Lower lobe of right lung (tissue), 2 donors: ENCODE results near the gene PLB1. TPM values are rescaled to one million over a fixed set of nuclear protein-coding genes. Genes with fewer than 3 reads are reported as not detected.

ENCODE experiments used
- ATAC-seq, 2 donors: fragments of 200-7000 bp; cut with Tn5 transposase; one replicate each; pipeline ENCODE4 v1.9.1; 2020 to 2022; ENCODE audit warnings: mild to moderate bottlenecking in 2 of 2, moderate library complexity in 2 of 2
- DNase-seq: peaks from one replicate; pipeline ENCODE4 v3.0.0-alpha.2; 2020
- H3K27ac ChIP-seq: fragments of 200-600 bp; one replicate; pipeline ENCODE4 v1.8.0; 2022
- H3K27me3 ChIP-seq: fragments of 200-600 bp; one replicate; pipeline ENCODE4 v1.8.0; 2022; ENCODE audit warnings: low read depth
- H3K36me3 ChIP-seq: fragments of 200-600 bp; one replicate; pipeline ENCODE4 v1.8.0; 2022; ENCODE audit warnings: mild to moderate bottlenecking
- H3K4me1 ChIP-seq: fragments of 200-600 bp; one replicate; pipeline ENCODE4 v1.8.0; 2022
- H3K4me3 ChIP-seq: fragments of 200-600 bp; one replicate; pipeline ENCODE4 v1.8.0; 2022; ENCODE audit warnings: mild to moderate bottlenecking
- H3K9me3 ChIP-seq: fragments of 200-600 bp; one replicate; pipeline ENCODE4 v1.8.0; 2022
- intact Hi-C: fragments of 100-400 bp; cut with DNase I; formaldehyde crosslinking; loops from one replicate; pipeline ENCODE4 v1.11.0; 2022
- total RNA-seq: library from RNA; stranded (reverse); fragmentation: NEBNext Ultra II Directional; extraction: Animal tissue kit (Norgen Biotek cat#: 25700); gene quantifications from one replicate; pipeline ENCODE4 v1.2.1, GENCODE V29; 2021
- TF ChIP-seq, protein P1 (sequence below): fragments of 200-600 bp; IDR thresholded peaks from one replicate; pipeline ENCODE4 v1.8.0; 2022; ENCODE audit warnings: antibody characterized with exemption, mild to moderate bottlenecking
- donor health status: DM: no; HTN: yes; CAD: no; lungs with severe emphysema.

Gene PLB1
- total RNA-seq, 1 donor from 2014 or later = 5.5 TPM

GRCh38 chr2:28558158-28558820 is 62.4 kb downstream of the PLB1 start:
- DNase-seq = no peak
- intact Hi-C loops = no loop called here
- Histone ChIP-seq H3K36me3 (no peaks in the 10 kb centered on the region), H3K9me3 (no peaks in the 10 kb centered on the region), H3K4me1 (no peaks in the 10 kb centered on the region), H3K27ac (no peak overlapping the region), H3K27me3 (no peaks in the 10 kb centered on the region), H3K4me3 (no peak overlapping the region)
- TF ChIP-seq, protein P1, sequence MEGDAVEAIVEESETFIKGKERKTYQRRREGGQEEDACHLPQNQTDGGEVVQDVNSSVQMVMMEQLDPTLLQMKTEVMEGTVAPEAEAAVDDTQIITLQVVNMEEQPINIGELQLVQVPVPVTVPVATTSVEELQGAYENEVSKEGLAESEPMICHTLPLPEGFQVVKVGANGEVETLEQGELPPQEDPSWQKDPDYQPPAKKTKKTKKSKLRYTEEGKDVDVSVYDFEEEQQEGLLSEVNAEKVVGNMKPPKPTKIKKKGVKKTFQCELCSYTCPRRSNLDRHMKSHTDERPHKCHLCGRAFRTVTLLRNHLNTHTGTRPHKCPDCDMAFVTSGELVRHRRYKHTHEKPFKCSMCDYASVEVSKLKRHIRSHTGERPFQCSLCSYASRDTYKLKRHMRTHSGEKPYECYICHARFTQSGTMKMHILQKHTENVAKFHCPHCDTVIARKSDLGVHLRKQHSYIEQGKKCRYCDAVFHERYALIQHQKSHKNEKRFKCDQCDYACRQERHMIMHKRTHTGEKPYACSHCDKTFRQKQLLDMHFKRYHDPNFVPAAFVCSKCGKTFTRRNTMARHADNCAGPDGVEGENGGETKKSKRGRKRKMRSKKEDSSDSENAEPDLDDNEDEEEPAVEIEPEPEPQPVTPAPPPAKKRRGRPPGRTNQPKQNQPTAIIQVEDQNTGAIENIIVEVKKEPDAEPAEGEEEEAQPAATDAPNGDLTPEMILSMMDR = no peak
- ATAC-seq = no peak

DNA sequence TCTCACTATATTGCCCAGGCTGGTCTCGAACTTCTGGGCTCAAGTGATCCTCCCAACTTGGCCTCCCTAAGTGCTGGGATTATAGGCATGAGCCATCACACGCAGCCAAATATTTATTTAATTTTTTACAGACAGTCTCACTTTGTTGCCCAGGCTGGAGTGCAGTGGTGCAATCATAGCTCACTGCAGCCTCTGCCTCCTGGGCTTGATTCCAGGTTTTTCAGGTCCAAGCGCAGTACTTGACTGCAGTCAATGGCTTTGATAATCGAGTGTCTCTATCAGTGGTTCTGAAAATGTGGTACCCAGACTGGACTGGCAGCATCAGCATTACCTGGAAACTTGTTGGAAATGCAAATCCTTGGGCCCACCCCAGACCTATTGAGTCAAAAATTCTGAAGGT is 63.1 kb downstream of the PLB1 start:
- no peak for ATAC-seq
- H3K36me3 ChIP-seq = no peaks in the 10 kb centered on the region
- no peaks in the 10 kb centered on the region for H3K27me3 ChIP-seq
- intact Hi-C loops = no loop called here
- no peak overlapping the region for H3K27ac ChIP-seq
- TF ChIP-seq, protein P1 = no peak
- H3K4me3 ChIP-seq = no peak overlapping the region
- H3K4me1 ChIP-seq = no peaks in the 10 kb centered on the region
- H3K9me3 ChIP-seq = no peaks in the 10 kb centered on the region
- DNase-seq = no peak

DNA sequence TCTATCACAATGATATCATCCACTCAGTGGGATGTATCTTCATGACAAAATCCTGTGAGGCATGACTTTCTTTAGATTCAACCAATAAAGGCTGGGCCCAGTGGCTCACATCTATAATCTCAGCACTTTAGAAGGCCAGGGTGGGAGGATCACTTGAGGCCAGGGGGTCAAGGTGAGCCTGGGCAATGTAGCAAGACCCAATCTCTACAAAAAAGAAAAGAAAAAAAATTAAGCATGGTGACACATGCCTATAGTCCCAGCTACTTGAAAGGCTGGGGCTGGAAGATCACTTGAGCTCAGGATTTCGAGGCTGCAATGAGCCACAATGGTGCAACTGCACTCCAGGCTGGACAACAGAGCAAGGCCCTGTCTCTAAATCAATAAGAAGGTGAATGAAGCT is 68.0 kb downstream of the PLB1 start:
- TF ChIP-seq, protein P1 = no peak
- ATAC-seq (no peak), DNase-seq (no peak)
- Histone ChIP-seq H3K4me1 (peaks cover 11% of the 10 kb centered on the region), H3K9me3 (no peaks in the 10 kb centered on the region), H3K36me3 (no peaks in the 10 kb centered on the region), H3K4me3 (no peak overlapping the region), H3K27me3 (no peaks in the 10 kb centered on the region), H3K27ac (no peak overlapping the region)
- intact Hi-C loops = no loop called here

DNA sequence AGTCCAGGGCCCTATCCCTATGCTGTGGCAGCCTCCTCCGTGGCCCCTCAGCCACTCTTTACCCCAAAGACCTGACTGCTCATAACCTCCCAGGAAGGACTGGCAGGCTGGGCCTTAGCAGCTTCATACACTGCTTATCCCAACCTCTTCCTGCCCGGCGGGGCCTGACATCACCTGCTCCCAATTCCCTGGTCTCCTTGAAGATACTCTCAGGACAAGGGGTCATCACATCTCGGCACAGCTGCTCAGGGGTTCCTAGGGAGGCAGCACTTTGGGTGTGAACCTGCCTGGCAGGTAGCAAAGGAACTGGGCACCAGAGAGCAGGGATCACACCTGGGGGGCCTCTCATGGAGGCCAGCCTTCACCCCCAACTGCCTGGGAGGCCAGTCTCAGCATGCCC is 68.5 kb downstream of the PLB1 start:
- Histone ChIP-seq H3K27ac (no peak overlapping the region), H3K9me3 (no peaks in the 10 kb centered on the region), H3K27me3 (no peaks in the 10 kb centered on the region), H3K4me3 (no peak overlapping the region), H3K4me1 (peaks cover 11% of the 10 kb centered on the region), H3K36me3 (no peaks in the 10 kb centered on the region)
- intact Hi-C loops = no loop called here
- TF ChIP-seq, protein P1 = no peak
- no peak for ATAC-seq
- DNase-seq = no peak

- DNase-seq = no peak
- H3K27ac ChIP-seq = no peak overlapping the region
- no peaks in the 10 kb centered on the region for H3K27me3 ChIP-seq
- H3K36me3 ChIP-seq = no peaks in the 10 kb centered on the region
- peaks cover 11% of the 10 kb centered on the region for H3K4me1 ChIP-seq
- no peak overlapping the region for H3K4me3 ChIP-seq
- TF ChIP-seq, protein P1 = no peak
- ATAC-seq = no peak
- H3K9me3 ChIP-seq = no peaks in the 10 kb centered on the region
- intact Hi-C loops = no loop called here
Measured at GRCh38 chr2:28565033-28565432, 69.2 kb downstream of the PLB1 start.
